Ramos (cell line): ENCODE data around the gene CDH12.

Experiments
- in situ Hi-C: fragments of 300-500 bp; cut with MboI; formaldehyde crosslinking; loops from one replicate; pipeline ENCODE4 v1.14.3; 2022; ENCODE audit warnings: low sequenced_read_pairs; ENCODE audit not compliant: unreplicated experiment

Gene CDH12

DNA sequence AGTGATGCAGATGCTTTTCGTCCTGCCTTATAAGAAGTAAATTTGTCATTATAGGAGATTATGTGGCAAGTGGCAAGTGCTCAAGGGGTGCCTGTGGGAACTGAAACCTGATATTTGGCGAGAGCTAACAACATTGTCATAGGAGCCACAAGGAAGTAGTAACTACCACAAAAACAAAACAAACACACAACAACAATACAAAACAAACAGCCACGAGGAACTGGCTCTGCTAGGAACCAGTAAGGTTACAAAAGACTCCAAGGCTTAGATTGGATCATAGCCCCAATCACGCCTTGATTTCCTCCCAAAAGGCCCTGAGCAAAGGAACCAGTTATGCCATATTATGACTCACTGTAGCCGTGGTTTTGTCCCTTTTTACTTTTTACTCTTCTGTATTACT, 1045.2 kb downstream of the CDH12 start:
- in situ Hi-C loops, result no loop called here

DNA sequence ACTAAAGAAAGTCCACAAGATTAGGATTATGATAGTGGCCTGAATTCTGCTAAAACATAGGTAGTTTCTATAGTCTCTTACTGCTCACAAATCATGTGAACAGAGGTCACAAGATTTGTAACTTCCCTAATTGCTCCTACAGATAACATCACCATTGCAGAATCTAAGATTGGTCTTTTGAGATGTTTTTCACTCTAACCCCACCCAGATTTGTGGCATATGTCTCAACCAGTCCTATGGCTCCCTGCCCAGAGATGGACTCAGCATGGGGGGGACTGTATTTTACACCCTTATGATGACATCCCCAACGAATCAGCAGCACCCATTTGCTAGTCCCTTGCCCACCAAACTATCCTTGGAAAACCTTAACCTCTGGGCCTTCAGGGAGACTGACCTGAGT, 1046.2 kb downstream of the CDH12 start:
- in situ Hi-C loops, result no loop called here

DNA sequence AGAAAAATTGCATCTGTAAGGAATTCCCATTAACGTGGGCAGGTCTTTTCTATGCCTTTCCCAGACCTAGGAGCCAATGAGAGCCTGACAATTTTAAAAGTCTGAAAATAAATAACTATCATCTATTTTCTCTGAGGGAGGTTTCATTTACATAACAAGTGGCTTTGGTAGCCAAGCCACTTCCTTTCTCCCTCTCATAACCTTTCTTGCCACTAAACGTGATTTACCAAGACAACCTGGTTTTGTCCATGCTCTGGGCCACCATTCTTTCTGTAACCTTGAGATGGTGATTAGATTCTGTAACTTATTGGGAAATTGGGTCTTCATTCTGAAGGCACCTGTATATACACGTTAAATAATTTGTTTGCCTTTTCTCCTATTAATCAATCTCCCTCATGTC, 1046.9 kb downstream of the CDH12 start:
- in situ Hi-C loops, result no loop called here

DNA sequence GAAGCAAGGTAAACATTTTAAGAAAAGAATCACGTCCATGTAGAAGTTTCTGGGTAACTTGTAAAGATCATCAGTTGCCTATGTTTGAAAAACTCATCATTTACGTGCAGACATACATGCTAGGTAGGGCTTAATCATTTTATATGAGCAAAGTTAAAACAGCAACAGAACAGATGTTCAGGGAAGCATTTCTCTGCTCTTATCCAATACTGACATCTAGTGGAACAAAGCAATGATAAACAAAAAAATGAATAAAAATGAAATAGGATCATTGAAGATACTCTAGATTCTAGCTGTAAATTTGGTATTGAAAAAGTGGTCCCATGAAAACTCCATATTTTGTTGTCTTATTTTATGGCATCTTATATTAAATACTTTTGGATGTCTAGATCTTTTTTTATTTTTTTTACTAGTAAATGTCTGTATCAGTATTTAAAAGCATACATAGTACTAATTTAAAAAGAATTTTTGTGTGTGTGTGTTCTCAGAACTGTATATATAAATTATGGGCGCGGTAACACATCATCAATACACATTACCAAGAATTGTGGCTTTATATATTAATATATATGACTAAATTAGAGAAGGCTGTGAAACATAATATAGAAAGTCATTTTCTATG, 1050.2 kb downstream of the CDH12 start:
- in situ Hi-C loops, result no loop called here

DNA sequence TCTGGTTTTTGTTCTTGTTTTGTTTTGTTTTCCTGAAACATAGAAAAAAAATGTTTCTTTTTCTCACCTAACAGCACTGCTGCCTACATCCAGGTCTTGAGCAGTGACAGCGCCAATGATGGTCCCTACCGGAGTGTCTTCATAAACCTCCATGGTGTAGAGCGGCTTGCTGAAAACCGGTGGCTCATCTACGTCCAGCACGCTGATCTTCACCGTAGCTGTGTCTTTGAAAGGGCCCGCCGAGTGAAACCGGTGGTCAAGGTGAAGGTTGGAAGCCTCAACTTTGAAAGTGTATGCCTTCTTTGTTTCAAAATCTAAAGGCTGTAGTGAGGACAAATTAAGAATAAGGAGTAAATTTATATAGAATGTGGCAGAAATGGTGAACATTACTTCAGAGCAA, 1051.0 kb downstream of the CDH12 start:
- in situ Hi-C loops, result no loop called here

DNA sequence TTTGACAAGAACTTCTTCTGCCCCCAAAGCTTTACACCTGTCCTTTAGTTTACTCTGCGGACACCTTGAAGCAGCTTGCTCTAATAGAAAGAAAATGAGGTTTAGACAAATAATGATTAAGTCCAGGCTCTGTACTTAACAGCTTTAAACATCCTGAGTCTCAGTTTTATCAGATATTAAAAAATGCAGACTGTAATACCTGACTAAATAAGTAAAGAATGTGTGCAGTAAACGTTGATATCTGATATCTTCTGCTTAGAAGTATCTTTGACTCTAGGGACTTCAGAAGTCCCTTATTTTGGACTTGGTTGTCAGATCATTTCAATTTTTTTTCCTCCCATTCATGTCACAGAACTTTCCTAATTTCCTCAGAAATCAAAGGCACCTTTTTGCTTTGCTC, 1060.4 kb downstream of the CDH12 start:
- in situ Hi-C loops, result no loop called here

DNA sequence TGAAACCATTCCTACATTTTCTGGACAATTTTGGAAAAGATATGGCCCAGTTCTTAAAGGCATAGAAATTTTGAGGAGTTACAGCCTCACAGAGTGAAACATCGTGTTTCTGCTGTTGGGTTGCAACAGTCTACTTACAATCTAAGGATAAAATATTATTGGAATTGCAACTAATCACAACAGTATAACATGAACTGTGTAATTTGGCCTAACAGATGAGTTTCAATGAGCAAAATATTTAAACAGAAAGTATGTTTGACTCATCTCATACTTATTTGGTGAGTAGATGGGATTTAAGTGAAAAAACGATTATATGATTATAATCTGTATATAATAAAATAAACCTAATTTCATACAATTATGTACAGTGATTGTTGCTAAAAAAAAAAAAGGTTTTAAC, 1061.8 kb downstream of the CDH12 start:
- in situ Hi-C loops, result no loop called here

DNA sequence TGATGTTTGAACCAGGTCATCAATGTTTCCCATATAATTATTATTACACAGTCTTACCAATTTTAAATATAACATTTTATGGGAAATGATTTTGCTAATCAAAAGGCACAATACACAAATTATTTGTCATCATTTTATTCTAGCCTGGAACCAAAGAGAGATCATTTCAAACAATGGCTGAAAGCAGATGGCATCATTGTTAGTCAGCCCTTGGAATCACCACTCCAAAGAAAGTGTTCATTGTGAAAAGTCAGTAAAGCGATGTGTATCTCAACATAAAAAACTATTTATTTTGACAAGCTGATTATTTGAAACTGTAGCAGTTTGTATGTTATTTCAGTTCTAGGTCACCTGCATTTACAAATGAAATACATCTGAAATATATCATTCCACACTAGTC, 1068.7 kb downstream of the CDH12 start:
- in situ Hi-C loops, result no loop called here

DNA sequence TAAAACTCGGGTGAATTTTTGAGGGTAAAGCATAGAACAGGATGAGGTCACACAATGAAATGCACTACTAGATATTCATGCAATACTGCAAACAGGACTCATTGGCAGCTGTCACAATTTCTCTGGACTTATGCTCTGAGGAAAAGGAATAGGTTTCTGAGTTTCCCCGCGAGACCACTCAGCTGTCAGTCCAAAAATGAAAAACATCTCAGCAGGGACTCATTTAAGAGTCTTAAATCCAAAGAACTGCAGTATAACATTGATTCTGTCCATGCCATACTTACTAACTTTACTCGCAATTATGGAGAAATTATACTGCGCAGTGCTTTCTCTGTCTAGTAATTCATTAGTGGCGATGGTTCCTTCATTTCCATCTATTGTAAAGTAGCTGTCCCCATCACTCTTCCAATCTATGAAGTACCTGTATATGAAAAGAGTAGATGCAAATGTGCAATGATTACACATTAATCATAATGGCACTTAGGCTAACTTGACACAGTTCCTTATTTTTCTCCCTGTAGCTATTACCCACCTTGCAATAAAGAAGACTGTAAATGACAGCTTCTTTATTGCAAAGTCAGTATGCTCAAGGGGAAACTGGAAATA, 1070.0 kb downstream of the CDH12 start:
- in situ Hi-C loops, result no loop called here

DNA sequence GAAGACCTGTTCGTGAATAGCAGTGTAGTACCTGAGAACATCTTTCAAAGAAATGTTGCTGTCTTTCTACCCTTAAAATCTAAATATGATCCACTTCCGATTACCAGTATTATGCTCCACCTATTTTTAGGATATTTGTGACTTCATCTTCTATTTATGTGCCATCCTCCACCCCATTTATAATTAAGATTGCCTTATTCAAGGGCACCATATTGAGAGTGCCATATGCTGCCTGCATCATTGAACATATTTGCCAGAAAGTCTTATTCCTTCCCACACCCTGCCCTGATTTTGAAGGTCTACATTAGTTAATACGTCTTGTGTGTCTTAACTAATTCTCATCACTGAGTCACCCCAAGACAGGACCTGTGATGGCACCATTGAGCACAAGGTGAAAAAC, 1076.7 kb downstream of the CDH12 start:
- in situ Hi-C loops, result no loop called here

DNA sequence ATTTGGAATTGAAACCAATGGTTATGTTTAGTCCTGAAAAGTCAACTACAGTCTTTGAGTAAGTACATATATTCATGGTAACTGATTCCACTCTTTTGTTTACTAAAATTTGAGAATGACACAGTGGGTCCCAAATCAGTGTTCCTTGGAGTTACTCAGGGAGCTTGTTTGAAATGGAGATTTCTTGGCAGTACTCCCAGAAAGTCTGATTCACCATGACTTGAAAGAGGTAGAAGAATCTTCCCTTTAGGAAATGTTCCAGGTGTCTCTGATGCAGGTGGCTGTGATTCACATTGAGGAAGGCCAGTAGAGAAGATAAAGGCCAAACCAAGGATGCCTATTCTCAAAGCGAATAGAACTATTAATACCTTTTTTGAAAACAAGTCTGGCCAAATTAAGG, 1078.3 kb downstream of the CDH12 start:
- in situ Hi-C loops, result no loop called here

DNA sequence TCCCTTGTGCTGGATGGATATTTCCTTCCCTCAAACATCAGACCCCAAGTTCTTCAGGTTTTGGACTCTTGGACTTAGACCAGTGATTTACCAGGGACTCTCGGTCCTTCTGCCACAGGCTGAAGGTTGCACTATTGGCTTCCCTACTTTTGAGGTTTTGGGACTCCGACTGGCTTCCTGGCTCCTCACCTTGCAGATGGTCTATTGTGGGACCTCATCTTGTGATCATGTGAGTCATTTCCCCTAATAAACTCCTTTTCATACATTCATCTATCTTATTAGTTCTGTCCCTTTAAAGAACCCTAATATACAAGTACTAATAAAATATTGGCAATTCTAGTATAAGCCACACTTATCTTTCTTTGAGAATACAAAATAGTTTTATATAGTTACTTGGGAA, 1078.9 kb downstream of the CDH12 start:
- in situ Hi-C loops, result no loop called here

DNA sequence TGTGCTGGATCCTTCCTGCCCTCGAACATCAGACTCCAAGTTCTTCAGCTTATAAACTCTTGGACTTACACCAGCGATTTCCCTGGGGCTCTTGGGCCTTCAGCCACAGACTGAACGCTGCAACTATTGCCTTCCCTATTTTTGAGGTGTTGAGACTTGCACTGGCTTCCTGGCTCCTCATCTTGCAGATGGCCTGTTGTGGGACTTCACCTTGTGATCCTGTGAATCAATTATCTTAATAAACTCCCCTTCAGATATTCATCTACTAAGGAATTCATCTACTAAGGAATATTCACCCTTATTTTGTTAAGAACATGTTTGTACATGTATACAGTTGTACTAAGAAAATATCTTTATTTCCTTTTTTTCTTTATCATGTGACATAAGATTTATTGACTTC, 1079.7 kb downstream of the CDH12 start:
- in situ Hi-C loops, result no loop called here

DNA sequence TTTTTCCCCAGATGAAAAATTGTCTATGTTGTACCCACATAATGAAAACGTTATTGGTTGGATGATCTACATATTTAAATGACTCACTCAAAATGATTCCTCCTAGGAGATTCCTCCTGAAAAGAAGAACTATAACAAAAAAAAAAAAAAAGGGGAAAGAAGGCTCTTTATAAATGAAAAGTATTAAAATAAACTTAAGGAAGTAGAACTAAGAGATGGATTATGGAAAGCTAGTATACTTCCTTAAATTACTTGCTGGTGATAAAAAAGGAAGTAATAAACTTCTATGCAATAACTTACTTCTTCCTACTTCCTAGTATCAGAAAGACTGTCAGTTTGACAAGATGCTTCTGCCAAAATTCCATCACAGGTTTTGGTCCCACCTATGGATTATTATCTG, 1087.7 kb downstream of the CDH12 start:
- in situ Hi-C loops, result no loop called here

DNA sequence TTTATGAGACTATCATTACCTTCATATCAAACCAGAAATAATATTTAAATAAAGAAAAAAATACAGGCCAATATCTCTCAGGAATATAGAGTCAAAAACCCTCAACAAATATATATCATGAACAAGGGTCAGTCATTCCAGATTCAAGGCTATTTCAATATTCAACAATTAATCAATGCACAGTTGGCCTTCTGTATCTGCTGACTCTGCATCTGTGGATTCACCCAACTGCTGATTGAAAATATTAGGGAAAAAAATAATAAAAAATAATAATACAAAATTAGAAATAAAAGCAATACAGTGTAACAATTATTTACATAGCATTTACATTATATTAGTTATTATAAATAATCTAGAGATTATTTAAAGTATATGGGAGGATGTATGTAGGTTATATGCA, 1114.0 kb downstream of the CDH12 start:
- in situ Hi-C loops, result no loop called here

DNA sequence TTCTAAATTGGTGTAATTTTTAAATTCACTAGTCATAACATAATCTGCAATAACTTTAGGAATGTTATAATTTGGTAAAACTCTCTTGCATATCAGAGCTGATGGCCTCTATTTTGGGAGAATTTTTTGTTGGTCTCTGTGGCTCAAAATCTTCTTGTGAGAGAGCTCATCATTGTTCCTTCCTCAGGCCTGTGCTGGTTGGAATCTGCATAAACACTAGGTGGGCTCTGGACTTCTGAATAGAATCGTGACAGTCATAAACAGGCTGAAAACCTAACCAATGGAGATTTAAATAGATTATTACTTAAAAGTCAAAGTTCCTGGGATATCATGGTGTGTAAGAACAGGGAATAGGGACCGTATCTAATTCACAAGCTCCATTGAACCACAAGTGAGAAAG, 1129.6 kb downstream of the CDH12 start:
- in situ Hi-C loops, result no loop called here

DNA sequence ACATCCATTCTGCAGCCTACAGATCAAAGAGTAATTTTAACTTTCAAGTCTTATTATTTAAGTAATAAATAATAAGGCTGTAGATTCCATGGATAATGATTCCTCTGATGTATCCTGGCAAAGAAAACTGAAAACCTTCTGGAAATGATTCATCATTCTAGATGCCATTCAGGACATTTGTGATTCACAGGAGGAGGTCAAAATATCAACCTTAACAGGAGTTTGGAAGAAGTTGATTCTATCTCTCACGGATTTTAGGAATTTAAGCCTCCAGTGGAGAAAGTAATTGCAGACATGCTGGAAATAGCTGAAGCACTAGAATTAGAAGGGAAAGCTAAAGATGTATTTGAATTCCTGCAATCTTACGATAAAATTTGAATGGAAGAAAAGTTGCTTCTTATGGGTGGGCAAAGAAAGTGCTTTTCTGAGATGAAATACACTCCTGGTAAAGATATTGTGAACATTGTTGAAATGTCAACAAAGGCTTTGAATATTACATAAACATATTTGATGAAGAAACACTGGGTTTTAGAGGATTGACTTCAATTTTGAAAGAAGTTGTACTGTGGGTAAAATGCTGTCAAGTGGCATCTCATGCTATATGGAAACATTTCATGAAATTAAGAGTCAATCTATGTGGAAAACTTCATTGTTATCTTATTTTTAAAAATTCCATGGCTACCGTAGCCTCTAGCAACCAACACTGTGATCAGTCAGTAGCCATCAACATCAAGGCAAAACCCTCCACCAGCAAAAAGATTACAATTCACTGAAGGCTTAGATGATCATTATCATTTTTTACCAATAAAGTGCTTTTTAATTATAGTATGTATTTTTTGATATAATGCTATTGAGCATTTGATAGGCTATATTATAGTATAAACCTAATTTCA, 1141.0 kb downstream of the CDH12 start:
- in situ Hi-C loops, result no loop called here

DNA sequence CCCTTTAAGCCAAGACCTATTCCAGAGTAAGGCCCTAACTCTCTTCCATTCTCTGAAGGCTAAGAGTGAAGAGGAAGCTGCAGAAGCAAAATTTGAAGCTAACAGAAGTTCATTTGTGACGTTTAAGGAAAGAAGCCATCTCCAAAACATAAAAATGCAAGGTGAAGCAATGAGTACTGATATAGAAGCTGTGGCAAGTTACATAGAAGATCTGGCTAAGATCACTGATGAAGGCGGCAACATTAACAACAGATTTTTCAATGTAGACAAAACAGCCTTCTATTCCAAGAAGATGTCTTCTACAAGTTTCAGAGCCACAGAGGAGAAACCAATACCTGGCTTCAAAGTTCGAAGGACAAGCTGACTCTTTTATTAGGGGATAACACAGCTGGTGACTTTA, 1143.4 kb downstream of the CDH12 start:
- in situ Hi-C loops, result no loop called here

DNA sequence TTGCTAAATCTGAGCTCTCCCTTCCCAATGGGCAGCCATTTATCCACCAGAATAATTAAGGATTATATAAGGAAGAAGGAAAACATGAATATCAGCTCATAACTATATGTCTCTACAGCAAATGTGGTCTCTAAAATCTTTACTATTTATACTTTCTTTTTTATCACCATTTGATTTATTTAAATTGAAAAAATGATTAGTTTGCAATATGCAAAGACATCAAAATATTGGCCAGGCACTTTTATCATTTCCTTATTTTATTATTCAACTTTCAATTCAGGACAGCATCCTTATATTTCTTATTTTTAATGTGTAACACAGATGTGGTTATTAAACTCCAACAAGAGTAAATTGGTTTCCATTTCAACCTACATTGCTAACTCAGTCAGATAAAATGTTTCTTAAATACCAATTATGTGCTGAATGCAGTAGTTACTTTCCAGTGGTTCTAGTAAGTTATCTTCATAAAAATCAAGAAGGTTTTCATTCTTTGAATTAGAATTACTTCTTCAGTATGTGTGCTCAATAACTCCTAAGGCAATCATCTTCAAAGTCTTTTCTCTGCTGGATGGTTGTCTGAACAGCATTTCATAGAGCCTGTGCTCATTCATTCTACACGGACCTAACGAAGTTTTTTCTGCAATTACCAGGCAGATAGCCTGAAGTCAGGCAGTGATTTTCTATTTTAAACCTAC, 1148.0 kb downstream of the CDH12 start:
- in situ Hi-C loops, result no loop called here

DNA sequence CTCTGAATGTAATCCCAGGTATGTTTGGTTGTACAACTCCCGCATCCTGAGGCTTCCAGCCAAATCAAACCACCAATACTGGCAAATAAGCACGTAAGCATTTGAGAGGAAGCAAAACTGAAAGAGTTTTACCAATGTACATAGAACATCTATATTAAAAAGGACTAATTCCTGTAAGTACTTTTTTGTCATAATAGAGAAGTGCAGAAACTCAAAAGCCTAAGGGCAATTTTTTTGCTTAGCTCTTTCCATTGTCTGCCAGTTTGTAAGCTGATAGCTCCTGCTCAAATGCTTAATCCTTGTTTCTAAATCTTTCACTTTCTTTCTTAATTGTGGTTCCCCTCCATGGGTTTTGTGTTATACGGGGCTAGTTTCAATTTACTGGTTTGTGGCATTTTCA, 1151.8 kb downstream of the CDH12 start:
- in situ Hi-C loops, result no loop called here
